K562 (cell line): ENCODE measurements around the gene DDX55. TPM values are rescaled to one million over a fixed set of nuclear protein-coding genes. Genes with fewer than 3 reads are reported as not detected.
A peak's percentile ranks its signal among the peaks of the same experiment; 100 is the strongest.

ENCODE experiments used
- ATF1 ChIP-seq, 2 experiments: fragments of 450-650 bp in 1 of 2; IDR thresholded peaks; 2 replicates each; pipeline ENCODE4 v1.6.1; 2016; ENCODE audit warnings: missing compliant biosample characterization in 1 of 2, missing genetic modification characterization in 1 of 2
- BCOR ChIP-seq: fragments of 450-650 bp; IDR thresholded peaks from 2 replicates; pipeline ENCODE4 v1.6.1; 2016
- CTCFL ChIP-seq: IDR thresholded peaks from 2 replicates; pipeline ENCODE4 v1.6.1; 2011; ENCODE audit warnings: borderline replicate concordance, low read depth, mild to moderate bottlenecking, moderate library complexity, low read length; ENCODE audit not compliant: insufficient read depth, poor library complexity, severe bottlenecking
- E2F6 ChIP-seq, 2 experiments: IDR thresholded peaks; 2 replicates each; pipeline ENCODE4 v1.6.1; 2011; ENCODE audit warnings: borderline replicate concordance in 1 of 2, control low read depth in 1 of 2, low read depth in 1 of 2, low read length in 1 of 2, mild to moderate bottlenecking in 1 of 2, mixed read lengths in 1 of 2, moderate library complexity in 1 of 2; ENCODE audit not compliant: insufficient read depth in 1 of 2, insufficient read length in 1 of 2, poor library complexity in 1 of 2, severe bottlenecking in 1 of 2; ENCODE audit errors: extremely low read depth in 1 of 2
- FOXM1 ChIP-seq, 2 experiments: fragments of 450-650 bp in 1 of 2; sonication (generic) in 1 of 2; formaldehyde crosslinking in 1 of 2; IDR thresholded peaks; 2 replicates each; pipeline versions ENCODE4 v1.6.1 to v1.9.0; 2017 to 2022; ENCODE audit warnings: low read depth in 2 of 2, mild to moderate bottlenecking in 2 of 2, missing genetic modification reagents in 1 of 2, moderate library complexity in 1 of 2
- SLC30A9 ChIP-seq: fragments of 250-450 bp; sonication (Bioruptor Pico); IDR thresholded peaks from 2 replicates; pipeline ENCODE4 v1.8.0; 2022; ENCODE audit warnings: mild to moderate bottlenecking, moderate library complexity
- YY1 ChIP-seq, 3 experiments: IDR thresholded peaks; 2 replicates each; pipeline ENCODE4 v1.6.1; 2011; ENCODE audit warnings: low read length in 2 of 3, mild to moderate bottlenecking in 2 of 3, moderate library complexity in 2 of 3, borderline replicate concordance in 1 of 3, control low read depth in 1 of 3, low read depth in 1 of 3; ENCODE audit not compliant: insufficient read depth in 3 of 3, insufficient replicate concordance in 2 of 3, control insufficient read depth in 1 of 3, insufficient read length in 1 of 3; ENCODE audit errors: extremely low read depth in 1 of 3
- ZNF431 ChIP-seq: sonication (generic); formaldehyde crosslinking; IDR thresholded peaks from 2 replicates; pipeline ENCODE4 v1.8.0; 2022; ENCODE audit warnings: mild to moderate bottlenecking, missing genetic modification reagents
- ZNF609 ChIP-seq: sonication (generic); formaldehyde crosslinking; IDR thresholded peaks from 2 replicates; pipeline ENCODE4 v1.8.1; 2023; ENCODE audit warnings: missing genetic modification reagents, mild to moderate bottlenecking, borderline replicate concordance
- polyA plus RNA-seq, 8 experiments: library from polyadenylated mRNA; depleted of rRNA in 4 of 8; stranded (reverse) in 5 of 8; unstranded in 3 of 8; fragments of >200 nt; fragmentation: Nextera tagmentation in 2 of 8; fragmentation: Illumina TruSeq in 1 of 8; extraction: Ambion mirVana in 2 of 8; extraction: Trizol in 1 of 8; gene quantifications; 2 replicates each; pipeline versions ENCODE4 v1.2.1 to v1.2.3, GENCODE V29; 2011 to 2014; ENCODE audit warnings: inconsistent platforms in 1 of 8, missing spikeins in 1 of 8
- total RNA-seq, 7 experiments: library from RNA; depleted of rRNA in 6 of 7; stranded (reverse); fragments of >200 nt in 6 of 7; fragmentation: Illumina TruSeq in 2 of 7; extraction: Trizol in 2 of 7; gene quantifications; 2 replicates each; pipeline versions ENCODE4 v1.2.1 to v1.2.3, GENCODE V29; 2011 to 2021; ENCODE audit warnings: low replicate concordance in 1 of 7

The DDX55 gene
- total and polyA plus RNA-seq, 9 of the 15 experiments (the other 6 are each of a cell fraction or from before 2014, with no cell fraction given), result 10.6 to 71.0 (median 60.9) TPM

GRCh38 chr12:123634142-123634561 is 32.3 kb downstream of the DDX55 start (continued):
- TF ChIP-seq E2F6 (IDR thresholded peaks at IDR 0.05; ENCODE audit: borderline replicate concordance in 1 of 2, extremely low read depth in 1 of 2, insufficient read depth in 1 of 2, insufficient read length in 1 of 2, low read depth in 1 of 2, low read length in 1 of 2, poor library complexity in 1 of 2, severe bottlenecking in 1 of 2) (peak in 1 of 2 experiments; percentile 78), SLC30A9 (CRISPR knock-in tag) (no peak), ZNF431 (CRISPR knock-in tag) (peak; percentile 29; the same call in 1 of the 2 replicates), ATF1 (CRISPR knock-in tag; IDR thresholded peaks at IDR 0.05) (no peak), ATF1 (tag; IDR thresholded peaks at IDR 0.05) (no peak), CTCFL (no peak), BCOR (peak; percentile 50; the same call in 1 of the 2 replicates), YY1 (IDR thresholded peaks at IDR 0.05; ENCODE audit: borderline replicate concordance in 1 of 3, control insufficient read depth in 1 of 3, extremely low read depth in 1 of 3, insufficient read depth in 3 of 3, insufficient read length in 1 of 3, insufficient replicate concordance in 2 of 3, low read depth in 1 of 3, low read length in 2 of 3) (peak in 2 of 3 experiments; percentile 59 to 82), FOXM1 (IDR thresholded peaks at IDR 0.05; ENCODE audit: low read depth) (0 out of 2 replicates have a peak, but pooled peaks have one; percentile 4), FOXM1 (CRISPR knock-in tag; IDR thresholded peaks at IDR 0.05; ENCODE audit: low read depth) (no peak), ZNF609 (0 out of 2 replicates have a peak, but pooled peaks have one; percentile 51)
